Choroid plexus epithelial cell (primary cell): ENCODE data around the gene TMEM59.
A peak's percentile ranks its signal among the peaks of the same experiment; 100 is the strongest.
"Not testable (repeated sequence)": the region's sequence is repeated elsewhere in the genome, so short reads cannot be mapped to it uniquely, and the experiment has no call there.

ENCODE experiments used
- DNase-seq: peaks from one replicate; pipeline ENCODE4 v3.0.0-alpha.2; 2010; ENCODE audit warnings: low read depth
- H3K4me3 ChIP-seq: 2 replicates; pipeline ENCODE4 v1.5.1; 2011; ENCODE audit warnings: low read depth, mild to moderate bottlenecking, control low read depth, low read length, moderate library complexity
- TF ChIP-seq, protein P1 (sequence below): conservative IDR thresholded peaks from 2 replicates; pipeline ENCODE4 v1.5.1; 2011; ENCODE audit warnings: low read depth, mild to moderate bottlenecking, control low read depth, inconsistent platforms, low read length, moderate library complexity

TMEM59 gene

DNA sequence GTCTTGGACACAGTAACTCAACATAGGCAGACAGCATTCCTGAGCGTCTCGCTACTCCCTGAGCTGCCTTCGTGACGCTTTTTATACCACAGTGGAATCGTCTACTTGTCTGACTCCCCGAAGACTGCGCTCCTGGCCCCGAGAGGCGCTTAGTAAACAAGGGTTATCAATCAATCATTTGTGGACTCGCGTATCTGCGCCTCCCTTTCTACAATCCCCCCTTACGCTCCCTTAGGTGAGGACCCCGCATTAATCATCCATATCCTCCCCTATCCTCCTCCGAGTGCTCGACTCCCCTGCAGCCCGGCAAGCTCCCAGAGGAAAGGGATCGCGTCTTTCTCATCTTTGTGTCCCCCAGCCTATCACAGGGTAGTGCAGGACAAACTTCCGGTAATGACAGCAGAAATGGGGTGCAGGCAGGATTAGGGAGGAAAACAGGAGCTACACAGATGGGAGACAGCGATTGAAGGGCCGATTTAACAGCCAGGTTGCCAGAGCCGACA lies 522 bp downstream of the TMEM59 start:
- H3K4me3 ChIP-seq, result peak overlapping the region; percentile 96
- DNase-seq, result peak; percentile 80
- TF ChIP-seq, protein P1, sequence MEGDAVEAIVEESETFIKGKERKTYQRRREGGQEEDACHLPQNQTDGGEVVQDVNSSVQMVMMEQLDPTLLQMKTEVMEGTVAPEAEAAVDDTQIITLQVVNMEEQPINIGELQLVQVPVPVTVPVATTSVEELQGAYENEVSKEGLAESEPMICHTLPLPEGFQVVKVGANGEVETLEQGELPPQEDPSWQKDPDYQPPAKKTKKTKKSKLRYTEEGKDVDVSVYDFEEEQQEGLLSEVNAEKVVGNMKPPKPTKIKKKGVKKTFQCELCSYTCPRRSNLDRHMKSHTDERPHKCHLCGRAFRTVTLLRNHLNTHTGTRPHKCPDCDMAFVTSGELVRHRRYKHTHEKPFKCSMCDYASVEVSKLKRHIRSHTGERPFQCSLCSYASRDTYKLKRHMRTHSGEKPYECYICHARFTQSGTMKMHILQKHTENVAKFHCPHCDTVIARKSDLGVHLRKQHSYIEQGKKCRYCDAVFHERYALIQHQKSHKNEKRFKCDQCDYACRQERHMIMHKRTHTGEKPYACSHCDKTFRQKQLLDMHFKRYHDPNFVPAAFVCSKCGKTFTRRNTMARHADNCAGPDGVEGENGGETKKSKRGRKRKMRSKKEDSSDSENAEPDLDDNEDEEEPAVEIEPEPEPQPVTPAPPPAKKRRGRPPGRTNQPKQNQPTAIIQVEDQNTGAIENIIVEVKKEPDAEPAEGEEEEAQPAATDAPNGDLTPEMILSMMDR, result no peak

DNA sequence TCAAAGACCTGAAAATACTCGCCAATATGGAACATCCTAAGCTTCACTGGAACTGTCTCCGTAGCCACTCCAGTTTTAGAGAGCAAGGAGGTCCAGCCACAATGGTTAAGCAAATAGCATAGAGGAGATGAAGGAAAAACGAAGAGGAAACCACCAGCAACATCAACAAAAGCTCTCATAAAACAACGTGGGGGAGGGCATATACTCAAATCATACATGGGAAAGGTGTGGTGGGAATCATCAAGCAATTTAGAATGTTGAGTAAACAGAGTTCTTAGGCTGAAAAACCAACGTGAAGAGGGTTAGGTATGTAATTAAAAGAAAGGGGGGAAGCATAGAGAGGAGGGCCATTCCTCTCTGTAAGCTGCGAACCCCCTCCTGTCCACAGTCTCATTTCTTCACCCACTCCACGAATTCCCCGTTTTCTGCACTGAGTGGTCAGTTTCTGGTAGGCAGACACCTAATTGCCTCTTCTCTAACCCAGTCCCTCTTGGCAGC lies 1.0 kb downstream of the TMEM59 start:
- peak overlapping the region; percentile 96 for H3K4me3 ChIP-seq
- TF ChIP-seq, protein P1, result no peak
- peak; percentile 26 for DNase-seq

DNA sequence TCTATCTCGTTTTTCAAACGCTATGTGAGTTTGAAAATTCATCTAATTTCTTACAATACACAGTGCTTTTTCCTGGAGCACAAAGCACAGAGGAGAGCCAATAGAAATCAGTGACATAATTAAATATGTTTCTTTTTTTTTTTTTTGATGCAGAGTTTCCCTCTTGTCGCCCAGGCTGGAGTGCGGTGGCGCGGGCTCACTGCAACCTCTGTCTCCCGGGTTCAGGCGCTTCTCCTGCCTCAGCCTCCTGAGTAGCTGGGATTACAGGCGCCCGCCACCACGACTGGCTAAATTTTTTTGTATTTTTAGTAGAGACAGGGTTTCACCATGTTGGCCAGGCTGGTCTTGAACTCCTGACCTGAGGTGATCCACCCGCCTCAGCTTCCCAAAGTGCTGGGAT lies 2.6 kb downstream of the TMEM59 start:
- H3K4me3 ChIP-seq, DNase-seq: not testable (repeated sequence)

DNA sequence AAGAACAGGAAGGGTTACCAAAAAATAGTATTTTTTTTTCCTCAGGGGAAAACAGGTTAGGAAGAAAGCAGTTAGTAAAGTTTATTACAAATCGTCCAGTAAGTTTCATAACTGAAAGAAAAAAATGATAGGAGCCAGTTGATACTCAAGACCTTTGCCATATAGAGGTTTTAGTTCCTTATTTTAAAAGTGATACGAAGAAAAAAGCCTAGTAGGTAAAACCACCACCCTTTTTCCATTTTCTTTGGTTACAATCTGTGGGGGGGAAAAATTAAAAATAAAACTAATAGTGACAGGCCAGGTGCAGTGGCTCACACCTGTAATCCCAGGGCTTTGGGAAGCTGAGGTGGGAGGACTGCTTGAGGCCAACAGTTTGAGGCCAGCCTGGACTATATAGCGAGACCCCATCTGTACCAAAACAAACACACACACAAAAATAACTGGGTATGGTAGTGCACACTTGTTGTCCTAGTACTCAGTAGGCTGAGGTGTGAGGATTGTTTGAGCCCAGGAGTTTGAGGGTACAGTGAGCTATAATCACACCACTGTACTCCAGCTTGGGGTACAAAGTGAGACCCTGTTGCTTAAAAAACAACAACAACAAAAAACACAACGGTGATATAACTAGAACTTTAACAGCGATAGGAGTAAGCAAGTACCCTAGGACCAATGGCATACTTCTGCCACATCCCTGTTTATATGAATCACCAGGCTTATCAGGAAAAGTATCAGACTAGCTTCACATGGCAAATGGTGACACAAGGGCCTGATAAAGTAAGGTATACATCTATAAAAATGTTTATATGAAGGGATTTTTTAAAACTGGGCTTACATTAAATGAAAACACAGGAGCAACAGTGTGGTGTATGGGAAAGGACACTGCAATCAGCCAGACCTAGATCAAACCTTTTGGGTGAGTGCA lies 5.4 kb downstream of the TMEM59 start:
- TF ChIP-seq, protein P1, result no peak
- no peak for DNase-seq
- H3K4me3 ChIP-seq, result no peak overlapping the region

DNA sequence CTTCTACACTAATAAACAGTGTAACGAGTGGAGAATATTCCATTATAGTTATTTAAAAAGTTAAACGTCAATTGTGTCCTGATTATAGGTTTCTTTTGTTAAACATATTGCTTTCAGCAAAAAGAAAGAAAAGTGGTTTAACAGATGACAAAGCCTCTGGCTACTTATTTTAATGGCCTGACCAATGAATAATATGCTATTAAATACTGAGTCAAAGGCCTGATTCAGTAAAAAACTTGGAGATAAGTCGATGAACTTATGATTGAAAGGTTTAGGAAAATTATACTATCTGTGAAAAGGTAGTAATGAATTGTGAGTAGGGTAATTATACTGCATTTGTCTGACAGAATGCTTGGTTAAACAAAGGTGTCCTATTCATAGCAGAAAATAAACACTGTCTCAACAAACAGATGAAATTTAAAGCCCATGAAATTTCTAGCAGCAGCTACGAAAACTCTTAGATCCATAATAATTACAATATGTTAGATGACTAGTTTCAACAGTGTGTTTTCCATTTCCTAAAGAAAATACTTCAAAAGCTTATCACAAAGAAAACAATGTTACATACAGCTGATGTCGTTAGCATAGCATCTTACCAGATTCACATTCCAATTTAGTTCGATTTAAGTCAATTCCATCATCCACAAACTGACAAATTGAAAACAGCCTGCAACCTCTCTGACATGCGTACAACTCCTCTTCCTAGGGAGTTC lies 6.2 kb downstream of the TMEM59 start:
- TF ChIP-seq, protein P1, result no peak
- peak; percentile 36 for DNase-seq
- no peak overlapping the region for H3K4me3 ChIP-seq

DNA sequence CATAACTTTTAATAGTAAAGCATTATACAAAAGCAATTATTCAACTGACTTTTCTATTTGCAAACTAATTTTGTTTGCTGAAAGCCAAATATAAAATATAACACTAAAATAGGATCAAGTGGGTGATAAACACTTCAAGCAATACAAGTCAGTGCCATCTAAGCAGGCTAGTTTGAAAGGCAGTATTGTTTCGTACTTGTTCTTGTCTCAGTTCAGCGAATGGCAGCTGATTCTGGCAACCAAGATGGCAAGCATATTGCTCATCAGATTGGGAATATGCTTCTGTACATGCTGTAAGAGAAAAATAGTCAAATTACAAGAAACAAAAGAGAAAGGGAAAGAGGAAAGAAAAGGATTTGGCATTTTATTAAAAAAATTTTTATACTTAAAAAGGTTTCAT lies 7.5 kb downstream of the TMEM59 start:
- TF ChIP-seq, protein P1, result no peak
- DNase-seq, result no peak
- no peak overlapping the region for H3K4me3 ChIP-seq

DNA sequence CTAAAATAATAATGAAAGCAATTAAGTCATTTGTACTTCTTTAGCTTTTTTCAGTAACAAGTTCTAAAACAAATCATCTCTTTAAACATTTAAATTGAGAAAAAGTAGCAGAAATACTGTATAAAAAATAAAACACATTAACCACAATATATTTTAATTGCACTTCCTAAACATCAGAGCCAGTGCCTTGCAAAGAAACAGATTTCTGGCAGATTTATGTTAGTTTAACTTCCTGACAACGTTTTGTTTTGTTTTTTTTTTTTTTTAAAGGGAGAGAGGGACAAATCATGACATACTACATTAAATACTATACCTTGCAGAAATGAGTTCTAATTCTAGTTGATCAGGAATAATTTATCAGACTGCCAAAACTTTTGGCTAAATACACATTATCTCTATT lies 11.2 kb downstream of the TMEM59 start:
- no peak overlapping the region for H3K4me3 ChIP-seq
- TF ChIP-seq, protein P1, result no peak
- DNase-seq, result no peak
